Activated CD8-positive, alpha-beta memory T cell treated with anti-CD3 and anti-CD28 coated beads, Interleukin-2, amount 50 U/mL, for 1 hour (primary cell): ENCODE results near the gene UBE2E2.

Experiments
- DNase-seq: peaks from one replicate; pipeline ENCODE4 v3.0.0-alpha.2; 2020; ENCODE audit errors: extremely low read depth

Gene UBE2E2

DNA sequence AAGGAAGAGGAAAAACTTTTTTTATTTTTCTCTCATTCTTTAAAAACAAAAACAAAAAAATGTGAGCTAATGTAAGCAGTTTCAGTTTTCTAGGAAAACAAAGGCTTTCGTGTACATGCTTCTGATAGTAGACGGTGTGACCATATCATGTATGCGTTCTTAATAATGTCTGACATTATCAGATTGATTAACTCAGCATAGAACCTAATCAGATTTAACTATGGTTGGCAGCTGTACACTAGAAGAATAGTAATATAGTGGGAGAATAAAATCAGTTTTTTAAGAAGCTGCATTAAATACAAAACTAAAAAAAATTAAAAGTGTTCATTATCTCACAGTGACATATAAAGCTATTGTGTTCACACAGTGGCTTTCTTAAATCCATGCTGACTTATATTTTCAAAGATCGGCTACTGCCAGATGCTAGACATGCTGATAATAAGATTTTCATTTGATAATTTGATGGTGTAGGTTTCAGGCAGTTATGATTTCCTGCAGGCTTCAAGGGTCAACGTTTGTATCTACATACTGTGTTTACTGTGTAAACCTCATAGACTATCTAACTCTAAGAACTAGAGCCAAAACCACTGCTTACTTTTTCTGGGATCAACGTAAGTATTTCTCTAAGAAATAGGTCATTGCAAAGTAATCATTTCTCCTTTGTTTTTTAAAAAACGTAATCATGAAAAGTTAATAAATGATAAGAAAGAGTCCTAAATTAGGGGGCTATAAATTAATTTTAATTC lies 74.0 kb downstream of the UBE2E2 start:
- no peak for DNase-seq

DNA sequence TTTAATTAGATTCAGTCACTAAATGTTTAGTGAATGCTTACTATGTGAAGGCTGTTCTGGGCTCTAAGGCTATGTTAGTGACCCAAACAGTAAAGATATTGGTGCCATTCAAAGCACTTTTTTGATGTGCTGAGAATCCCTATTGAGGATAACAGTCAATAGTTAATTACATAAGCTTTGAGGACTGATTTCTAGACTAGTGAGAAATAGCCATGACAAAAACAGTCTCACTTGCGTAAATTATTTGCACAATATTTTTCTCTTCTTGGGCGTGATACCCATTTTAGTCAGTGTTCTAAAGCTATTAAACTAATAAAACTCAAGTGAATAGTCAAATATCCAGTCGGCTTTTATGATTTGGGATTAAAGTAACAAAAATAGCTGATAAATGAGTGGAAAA lies 74.6 kb downstream of the UBE2E2 start:
- DNase-seq: no peak

DNA sequence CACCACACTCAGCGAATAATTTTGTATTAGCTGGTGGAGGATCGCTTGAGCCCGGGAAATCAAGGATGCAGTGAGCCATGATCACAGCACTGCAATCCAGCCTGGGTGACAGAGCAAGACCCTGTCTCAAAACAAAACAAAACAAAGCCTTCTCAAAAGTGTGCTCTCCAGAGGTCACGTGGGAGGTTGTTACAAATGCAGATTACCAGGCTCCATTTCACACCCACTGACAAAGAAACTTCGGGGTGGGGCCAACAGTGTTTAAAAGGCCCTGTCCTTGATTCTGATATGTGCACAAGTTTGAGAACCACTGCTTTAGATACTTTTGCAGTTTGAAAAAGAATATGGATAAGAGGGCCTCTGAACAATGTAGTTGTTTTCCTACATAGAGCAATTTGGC lies 80.5 kb downstream of the UBE2E2 start:
- no peak for DNase-seq

- DNase-seq: no peak
Measured at GRCh38 chr3:23288286-23288685, 85.2 kb downstream of the UBE2E2 start.

- no peak for DNase-seq
Measured at GRCh38 chr3:23288715-23289114, 85.6 kb downstream of the UBE2E2 start.

DNA sequence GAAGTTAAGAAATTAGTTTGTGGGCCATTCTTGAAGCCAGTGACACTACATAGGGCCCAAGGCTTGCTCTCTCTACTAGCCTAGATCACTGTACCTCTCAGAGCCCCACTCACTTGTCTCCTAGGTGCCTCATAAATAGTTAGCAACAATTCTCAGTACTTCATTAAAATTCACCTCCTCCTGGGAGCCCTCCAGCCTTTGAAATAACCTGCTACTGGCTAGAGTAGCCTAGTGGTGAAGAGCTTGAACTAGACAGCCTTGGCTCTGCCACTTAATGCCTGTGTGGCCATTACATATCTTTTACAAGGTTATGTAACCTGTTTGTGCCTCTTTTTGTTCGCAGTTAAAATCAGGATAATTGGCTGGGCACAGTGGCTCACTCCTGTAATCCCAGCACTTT lies 89.3 kb downstream of the UBE2E2 start:
- no peak for DNase-seq

- no peak for DNase-seq
Measured at GRCh38 chr3:23294770-23295387, 91.8 kb downstream of the UBE2E2 start.

- DNase-seq: no peak
Measured at GRCh38 chr3:23301819-23302218, 98.7 kb downstream of the UBE2E2 start.

DNA sequence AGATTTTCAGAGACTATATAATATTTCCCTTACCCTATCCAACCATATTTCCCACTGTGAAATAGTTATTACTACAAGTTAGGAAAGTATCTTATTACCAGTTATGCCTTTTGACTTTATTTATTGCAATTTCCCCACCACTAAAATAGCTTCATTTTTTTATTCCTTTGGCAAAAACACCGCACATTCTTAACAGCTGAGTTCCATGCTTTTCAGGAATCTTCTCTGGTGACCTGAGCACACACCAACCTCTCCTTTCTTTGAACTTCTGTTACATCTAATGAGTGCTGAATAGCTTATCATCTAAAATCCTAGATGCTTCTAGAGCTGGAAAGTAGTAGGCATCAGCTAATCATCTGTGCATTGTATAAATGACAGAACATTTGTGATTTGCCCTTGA lies 99.1 kb downstream of the UBE2E2 start:
- no peak for DNase-seq

GRCh38 chr3:23303601-23304217 lies 100.6 kb downstream of the UBE2E2 start:
- no peak for DNase-seq

DNA sequence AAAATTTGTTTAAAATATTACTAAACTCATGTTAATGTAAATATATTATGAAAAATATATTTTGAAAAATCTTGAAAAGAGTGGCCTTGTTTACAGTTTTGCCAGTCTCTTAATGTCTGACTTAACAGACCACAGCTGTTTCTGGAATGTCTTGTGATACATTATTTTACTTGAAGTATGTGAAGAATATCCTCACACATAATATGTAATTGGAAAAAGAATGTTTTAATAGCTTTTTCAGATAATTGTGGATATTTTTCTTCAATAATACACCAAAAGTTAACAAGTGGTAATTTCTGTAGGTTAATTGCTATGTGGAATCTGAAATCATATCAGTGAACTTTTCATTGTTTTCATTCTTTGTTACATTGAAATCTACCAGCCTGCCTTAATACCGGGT lies 101.3 kb downstream of the UBE2E2 start:
- DNase-seq: no peak

- no peak for DNase-seq
Measured at GRCh38 chr3:23308986-23309625, 106.0 kb downstream of the UBE2E2 start.

GRCh38 chr3:23312866-23313265 lies 109.7 kb downstream of the UBE2E2 start:
- DNase-seq: no peak

- DNase-seq: no peak
Measured at GRCh38 chr3:23314981-23315762, 112.0 kb downstream of the UBE2E2 start.

DNA sequence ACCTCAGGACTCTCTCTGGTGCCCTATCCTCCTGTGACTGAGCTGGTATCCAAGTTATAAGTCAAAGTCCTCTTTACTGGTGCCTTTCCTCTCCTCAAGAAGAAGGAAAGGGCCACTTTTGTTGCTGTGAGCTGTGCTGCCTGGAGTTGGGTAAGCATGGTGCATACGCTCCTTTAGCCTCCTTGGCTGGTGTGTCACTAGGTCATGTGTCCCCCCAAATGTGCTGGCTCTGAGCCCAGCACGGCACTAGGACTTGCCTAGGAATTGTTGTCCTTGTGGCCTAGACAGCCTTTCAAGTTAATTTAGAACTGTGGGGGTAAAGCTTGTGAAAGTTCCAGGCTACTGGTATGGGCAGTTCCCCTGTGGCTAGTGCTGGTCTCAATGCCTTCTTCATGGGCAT lies 113.8 kb downstream of the UBE2E2 start:
- DNase-seq: no peak

DNA sequence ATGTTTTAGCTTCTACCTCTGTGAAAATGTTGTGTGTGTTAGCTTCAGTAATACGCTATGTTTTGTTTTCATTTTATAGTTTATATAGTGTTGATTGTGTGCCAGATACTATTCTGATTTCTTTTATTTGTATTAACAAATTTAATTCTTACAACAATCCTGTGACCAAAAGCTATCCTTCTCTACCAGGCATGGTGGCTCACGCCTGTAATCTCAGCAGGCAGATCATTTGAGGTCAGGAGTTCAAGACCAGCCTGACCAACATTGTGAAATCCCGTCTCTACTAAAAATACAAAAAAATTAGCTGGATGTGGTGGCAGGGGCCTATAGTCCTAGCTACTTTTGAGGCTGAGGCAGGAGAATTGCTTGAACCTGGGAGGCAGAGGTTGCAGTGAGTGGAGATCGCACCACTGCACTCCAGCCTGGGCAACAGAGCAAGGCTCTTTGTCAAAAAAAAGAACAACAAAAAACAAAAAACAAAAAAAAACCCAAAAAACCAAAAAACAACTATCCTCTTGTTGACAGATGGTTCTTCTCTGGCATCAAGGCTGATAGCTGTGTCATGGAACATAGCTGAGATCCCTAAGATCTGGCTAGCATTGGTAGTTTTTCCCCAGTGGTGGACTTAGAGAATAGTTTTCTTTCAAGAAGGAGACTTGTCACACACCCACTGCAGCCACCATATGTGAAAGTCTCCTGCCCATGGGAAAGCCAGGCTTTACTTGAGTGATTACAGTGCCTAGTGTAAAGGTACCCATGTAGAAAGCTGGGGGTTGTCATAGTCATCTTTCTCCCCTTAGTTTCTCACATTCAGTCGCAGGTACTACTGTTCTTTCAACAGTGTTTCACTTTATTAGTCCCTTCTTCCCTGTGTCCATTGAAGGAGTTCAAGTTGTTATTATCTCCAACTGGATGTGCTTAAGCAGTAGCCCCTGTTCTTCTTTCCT lies 116.5 kb downstream of the UBE2E2 start:
- no peak for DNase-seq

DNA sequence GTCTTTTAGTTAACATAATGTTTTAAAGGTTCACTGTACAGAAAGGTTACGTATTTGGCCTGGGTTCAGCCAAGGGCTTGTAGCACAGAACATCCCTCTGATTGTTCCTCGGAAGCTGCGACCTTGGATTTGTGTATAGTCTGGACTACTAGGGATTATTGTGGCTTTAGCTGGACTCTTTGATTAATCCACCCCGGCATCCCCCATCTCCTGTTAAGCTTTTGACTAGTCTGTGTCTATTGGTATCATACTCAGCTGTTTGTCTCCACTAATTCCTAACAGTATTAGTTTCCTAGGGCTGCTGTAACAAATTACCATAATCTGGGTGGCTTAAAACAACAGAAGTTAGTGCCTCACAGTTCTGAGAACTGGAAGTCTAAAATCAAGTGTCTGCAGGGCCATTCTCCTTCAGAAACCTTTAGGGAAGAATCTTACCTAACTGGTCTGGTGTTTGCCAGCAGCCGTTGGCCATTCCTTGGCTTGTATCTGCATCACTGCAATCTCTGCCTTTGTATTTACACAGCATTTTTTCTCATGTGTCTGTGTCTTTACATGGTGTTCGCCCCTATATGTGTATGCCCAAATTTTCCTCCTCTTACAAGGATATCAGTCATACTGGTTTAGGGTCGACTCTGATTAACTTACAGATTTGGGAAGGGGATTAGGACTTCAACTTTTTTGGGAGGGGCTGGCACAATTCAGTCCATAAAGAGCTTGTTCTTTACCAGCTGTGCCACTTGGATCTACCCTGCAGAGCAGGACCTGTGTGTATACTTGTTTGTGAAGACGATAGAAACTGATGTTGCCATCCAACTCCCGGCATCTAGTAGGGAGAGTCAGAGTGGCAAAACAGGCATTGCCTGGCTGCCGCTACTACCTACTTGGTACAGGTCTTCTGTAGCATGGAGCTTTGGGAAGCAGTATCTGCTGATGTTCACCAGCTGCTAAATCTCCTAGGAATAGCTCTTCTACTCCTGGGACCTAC lies 117.8 kb downstream of the UBE2E2 start:
- no peak for DNase-seq

DNA sequence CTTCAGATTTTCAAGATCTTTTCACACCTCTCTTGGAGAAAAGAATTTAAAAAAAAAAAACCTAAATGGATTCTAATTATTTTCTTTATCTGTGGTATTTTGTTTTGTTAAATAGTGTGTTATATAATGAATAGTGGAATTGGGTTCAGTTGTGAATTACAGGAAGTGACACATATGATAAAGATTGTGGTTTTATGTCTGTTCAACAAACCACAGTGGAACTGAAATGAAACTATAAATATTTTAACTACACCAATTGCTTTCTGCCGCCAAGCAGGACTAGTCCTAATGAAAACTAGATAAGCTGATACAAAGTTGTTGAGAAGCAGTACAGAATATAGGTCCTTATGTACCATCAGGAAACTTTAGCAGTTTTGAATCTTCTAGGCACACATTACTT lies 121.6 kb downstream of the UBE2E2 start:
- DNase-seq: no peak

DNA sequence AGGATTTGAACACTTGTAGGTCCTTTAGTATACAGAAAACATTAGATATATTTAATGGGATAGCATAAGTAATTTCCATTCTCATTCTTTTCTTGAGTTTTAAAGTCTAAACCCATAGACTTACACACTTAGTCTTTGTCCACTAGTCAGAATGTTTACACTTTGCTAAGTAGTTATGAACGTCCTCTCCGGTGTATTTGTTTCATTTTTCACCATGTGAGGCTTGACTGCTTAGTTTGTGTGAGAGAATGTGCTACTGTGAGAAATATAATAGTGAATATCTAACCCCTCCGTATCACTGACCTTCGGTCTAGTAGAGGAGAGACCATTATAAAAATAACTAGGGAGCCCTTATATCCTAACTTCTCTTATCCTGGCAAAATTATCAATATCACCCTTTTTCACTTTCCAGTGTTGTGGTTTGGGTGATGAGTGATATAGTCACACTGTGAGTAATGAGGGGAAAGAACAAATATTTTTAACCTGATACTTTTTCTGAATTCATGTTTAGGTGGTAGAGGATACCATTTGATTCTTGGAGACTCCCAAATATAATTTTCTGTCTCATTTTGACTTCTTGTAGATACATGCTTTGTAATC lies 122.4 kb downstream of the UBE2E2 start:
- DNase-seq: no peak
